Renal cortical epithelial cell (primary cell): Measurements from ENCODE around the gene ATP6V0E2. TPM values are rescaled to one million over a fixed set of nuclear protein-coding genes. Genes with fewer than 3 reads are reported as not detected.
"Not testable (repeated sequence)": the region's sequence is repeated elsewhere in the genome, so short reads cannot be mapped to it uniquely, and the experiment has no call there.

ENCODE experiments used
- DNase-seq: peaks from one replicate; pipeline ENCODE4 v3.0.0-alpha.2; 2011; ENCODE audit warnings: low read depth
- total RNA-seq: library from RNA; depleted of rRNA; stranded (reverse); fragments of >200 nt; gene quantifications from 2 replicates; pipeline ENCODE4 v1.2.3, GENCODE V29; 2014

ATP6V0E2 gene
- 14.4 and 15.9 TPM in 2 replicates for total RNA-seq

DNA sequence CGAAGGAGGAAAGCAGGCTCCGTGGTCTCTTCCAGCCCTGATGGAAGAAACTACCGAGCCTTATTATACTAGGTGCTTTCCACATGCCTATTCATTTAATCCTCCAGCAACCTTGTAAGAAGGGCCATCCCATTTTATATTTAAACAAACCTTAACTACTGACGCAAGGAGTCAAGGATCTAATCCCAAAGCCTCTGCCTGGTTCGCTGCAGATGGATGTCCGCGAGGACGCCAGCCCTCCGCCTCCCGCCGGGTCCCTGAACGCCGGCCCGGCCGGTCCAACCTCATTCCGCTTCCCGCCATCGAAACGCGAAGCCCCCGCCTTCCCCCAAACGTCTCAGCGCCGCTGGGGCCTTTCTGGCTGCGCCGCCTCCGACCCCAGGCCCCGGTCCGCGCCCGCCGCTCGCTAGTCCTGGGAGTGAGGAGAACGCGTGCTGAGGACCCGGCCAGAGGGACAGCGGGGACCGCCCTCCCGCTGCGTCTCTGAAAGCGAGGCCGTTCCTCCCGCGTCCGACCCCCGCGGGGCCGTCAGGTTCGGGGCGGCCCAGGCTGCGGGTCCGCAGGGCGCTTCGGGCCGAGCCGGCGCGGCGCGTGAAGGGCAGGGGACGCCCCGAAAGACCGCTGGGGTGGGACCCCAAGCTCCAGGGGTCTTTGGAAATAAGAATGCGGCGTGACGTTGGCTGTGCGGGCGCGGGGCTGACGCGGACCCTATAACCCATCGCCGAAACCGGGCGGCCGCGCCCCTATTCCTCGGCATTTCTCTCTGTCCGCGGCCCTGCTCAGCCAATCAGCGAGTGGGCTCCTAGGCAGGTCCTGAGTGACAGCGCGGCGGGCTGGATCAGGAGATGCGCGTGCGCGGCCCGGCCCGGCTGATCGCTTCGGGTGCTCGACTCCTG, at the start of gene ATP6V0E2:
TSS of gene ATP6V0E2 (plus strand) at position 896 of the 896 bp plus-strand sequence. CDS start 97 bp downstream, outside the sequence.
- DNase-seq, result peak; percentile 75

DNA sequence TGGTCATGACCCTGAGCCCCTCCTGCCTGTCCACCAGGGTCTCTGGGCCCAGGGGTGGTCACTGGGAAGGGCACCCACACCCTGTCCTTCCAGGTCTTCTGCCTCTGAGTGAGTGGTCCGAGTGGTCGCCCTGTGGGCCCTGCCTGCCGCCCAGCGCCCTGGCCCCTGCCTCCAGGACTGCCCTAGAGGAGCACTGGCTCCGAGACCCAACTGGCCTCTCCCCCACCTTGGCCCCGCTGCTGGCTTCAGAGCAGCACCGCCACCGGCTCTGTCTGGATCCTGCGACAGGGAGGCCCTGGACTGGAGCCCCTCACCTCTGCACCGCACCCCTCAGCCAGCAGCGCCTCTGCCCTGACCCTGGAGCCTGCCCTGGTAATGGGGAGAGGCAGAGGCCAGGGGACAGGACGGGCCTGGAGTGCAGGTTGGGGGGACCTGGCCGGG, 49.4 kb upstream of the ATP6V0E2 start:
- no peak for DNase-seq

DNA sequence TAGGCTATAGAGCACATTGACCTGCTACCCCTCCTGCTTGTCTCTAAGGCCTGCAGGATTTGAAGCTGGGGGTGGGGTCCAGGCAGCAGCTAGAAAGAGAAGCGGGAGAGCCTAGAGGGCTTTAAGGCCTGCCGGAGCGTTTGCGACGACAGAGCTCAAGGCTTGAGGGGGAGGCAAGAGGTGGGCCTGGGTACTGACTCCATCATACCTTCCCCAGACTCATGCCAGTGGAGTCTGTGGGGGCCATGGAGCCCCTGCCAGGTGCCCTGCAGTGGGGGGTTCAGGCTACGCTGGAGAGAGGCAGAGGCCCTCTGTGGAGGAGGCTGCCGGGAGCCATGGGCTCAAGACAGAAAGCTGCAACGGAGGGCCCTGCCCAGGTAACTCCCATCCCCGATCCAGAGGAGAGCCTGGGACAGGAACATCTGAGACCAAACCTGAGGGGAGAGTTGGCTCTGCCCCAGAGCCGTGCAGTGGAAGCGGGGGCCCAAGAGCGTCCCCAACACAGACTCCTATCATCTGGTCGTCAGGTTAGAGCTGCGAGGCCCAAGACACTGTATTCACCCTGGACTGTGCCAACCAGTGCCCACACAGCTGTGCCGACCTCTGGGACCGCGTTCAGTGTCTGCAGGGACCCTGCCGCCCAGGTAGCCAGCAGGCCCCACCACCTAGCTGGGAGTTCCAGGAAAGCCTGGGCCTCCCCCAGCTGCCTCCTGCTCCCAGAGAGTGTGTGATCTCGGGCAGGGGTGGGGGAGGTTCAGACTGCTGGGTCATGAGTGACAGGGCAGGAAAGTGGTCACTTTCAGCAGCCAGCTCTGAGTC, 48.8 kb upstream of the ATP6V0E2 start:
- no peak for DNase-seq

DNA sequence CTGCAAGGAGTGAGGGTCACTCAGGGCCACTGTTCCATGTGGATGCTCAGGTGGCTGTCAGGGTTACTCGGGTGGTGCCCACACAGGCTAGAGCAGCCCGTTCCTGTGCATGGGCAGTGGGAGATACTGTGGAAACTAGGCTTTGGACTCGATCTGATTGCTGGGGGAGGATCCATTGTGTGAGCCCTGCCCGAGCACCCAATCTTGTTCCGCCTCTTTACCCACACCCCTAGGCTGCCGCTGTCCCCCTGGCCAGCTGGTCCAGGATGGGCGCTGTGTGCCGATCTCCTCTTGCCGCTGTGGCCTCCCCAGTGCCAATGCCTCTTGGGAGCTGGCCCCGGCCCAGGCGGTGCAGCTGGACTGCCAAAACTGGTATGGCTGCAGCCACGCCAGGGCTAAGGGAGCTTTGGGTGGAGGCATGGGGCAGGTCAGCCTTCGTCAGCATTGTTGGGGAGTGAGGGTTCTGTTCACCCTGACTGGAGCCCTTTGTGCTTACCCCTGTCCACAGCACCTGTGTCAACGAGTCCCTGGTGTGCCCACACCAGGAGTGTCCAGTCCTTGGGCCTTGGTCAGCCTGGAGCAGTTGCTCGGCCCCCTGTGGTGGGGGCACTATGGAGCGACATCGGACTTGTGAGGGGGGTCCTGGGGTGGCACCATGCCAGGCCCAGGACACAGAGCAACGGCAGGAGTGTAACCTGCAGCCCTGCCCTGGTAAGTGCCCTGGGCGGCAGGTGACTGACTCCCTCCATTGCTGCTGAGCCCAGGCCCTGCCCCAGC, 48.0 kb upstream of the ATP6V0E2 start:
- DNase-seq, result no peak

DNA sequence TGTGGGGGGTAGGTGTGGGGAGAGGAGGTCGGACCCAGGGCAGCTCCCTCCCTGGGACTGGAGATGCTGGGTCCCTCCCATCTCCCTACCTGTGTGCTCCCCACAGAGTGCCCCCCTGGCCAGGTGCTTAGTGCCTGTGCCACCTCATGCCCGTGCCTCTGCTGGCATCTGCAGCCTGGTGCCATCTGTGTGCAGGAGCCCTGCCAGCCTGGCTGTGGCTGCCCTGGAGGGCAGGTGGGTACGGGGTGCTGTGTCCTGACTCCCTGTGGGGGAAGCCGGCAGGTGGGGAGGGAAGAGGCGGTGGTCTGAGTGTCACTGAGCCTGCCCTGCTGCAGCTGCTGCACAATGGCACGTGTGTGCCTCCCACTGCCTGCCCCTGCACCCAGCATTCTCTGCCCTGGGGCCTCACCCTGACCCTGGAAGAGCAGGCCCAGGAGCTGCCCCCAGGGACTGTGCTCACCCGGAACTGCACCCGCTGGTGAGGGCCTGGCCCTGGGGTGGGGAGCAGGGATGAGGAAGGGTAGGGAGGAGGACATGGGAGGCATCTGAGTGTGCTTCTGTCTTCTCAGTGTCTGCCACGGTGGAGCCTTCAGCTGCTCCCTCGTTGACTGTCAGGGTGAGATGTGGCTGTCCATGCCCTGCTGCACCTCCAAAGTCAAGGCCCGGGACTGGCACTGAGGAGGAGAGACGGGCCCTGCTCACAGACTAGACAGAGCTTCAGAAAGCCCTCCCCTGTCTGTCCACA, 47.3 kb upstream of the ATP6V0E2 start:
- DNase-seq, result no peak

DNA sequence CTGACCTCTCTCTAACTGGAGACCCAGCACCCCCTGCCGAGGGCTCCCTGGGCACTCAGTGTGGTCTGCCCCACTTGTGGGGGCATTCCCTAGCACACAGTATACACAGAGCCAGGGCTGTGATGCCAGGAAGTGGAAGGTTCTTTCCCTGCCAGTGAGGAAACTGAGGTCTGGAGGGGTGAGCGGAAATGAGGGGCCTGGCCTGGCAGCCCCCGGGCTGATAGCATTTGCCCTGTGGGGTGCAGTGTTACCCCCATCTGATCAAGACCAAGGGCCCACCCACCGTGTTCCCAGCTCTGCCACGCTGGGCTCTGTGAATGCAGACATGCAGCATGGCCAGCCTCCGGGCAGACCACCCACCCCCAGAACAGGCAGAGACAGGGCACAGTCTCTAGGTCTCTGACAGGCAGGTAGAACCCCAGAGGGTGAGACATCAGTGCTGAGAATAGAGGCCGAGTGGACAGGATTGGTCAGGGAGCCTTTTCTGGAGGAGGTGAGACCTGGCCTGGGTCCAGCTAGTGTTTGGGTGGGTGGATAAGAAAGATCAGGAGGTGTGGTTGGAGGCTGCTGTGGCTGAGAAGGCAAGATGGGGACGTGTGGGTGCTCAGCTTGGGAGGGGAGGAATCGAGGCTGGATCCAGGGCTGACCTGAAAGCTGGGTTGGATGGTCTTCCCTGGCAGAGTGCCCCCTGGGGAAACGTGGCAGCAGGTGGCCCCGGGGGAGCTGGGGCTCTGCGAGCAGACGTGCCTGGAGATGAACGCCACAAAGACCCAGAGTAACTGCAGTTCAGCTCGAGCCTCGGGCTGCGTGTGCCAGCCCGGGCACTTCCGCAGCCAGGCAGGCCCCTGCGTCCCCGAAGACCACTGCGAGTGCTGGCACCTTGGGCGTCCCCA, 46.4 kb upstream of the ATP6V0E2 start:
- no peak for DNase-seq

DNA sequence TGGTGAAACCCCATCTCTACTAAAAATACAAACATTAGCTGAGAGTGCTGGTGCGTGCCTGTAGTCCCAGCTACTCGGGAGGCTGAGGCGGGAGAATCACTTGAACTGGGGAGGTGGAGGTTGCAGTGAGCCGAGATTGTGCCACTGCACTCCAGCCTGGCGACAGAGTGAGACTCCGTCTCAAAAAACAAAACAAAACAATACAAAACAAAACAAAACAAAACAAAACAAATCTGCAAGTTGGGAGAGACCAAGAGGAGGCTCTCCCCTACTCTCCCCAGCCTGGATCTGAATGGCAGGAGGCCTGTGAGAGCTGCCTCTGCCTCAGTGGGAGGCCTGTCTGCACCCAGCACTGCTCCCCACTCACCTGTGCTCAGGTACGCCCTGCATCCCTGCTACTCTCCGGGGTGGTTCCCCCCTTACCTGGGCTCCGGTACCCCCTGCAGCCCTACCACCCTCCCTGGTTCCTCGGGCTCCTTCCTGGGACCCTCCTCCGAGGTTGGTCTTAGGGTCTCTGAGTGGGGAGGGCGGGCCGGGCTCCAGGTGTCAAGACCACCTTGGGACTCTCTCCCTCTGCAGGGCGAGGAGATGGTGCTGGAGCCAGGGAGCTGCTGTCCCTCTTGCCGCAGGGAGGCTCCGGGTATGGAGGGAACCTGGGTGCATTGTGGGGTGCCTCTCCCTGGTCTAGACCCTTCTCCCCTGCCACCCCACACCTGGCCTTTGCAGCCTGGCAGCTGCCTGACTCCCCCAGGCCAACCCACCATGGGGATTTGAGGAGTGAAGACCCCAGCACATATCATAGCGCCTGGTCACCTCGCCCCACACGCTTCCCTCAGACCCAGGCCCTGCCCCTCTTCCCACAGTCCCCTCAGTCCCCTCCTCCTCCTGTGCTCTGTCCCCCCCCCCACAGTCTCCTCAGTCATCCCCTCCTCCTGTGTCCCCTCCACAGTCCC, 45.1 kb upstream of the ATP6V0E2 start:
- DNase-seq, result no peak

DNA sequence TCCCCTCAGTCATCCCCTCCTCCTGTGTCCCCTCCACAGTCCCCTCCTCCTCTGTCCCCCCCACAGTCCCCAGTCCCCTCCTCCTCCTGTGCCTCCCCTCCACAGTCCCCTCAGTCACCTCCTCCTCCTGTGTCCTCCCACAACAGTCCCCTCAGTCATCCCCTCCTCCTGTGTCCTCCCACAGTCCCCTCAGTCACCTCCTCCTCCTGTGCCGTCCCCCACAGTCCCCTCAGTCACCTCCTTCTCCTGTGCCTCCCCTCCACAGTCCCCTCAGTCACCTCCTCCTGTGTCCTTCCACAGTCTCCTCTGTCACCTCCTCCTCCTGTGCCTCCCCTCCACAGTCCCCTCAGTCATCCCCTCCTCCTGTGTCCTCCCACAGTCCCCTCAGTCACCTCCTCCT, 43.2 kb upstream of the ATP6V0E2 start:
- DNase-seq, result not testable (repeated sequence)

DNA sequence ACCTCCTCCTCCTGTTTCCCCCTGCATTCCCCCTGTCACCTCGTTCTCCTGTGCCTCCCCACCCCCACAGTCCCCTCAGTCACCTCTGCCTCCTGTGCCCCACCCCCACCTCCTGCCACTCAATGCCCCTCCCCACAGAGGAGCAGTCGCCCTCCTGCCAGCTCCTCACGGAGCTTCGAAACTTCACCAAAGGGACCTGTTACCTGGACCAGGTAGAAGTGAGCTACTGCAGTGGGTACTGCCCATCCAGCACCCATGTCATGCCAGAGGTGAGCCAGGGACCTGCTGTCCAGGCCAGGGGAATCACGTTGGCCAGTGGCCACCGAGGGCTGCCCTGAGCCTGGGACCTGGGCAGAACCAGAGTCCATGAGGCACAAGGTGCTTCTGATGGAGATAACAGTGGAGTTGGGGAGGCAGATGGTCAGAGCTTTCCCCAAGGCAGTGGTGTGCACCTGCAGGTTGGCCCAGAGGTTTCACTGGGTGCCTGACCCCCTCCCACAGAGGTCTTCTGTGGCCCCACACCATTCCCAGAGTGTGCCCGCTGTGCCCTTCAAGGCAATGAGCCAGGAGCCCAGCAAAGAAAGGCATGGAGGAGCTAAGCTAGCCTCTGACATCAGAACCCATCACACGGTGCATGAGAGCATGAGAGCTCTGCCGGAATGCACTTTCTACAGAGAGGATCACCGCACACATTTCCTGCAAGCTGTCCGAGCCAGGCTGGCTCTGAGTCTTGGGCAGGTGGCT, 42.6 kb upstream of the ATP6V0E2 start:
- DNase-seq, result no peak

DNA sequence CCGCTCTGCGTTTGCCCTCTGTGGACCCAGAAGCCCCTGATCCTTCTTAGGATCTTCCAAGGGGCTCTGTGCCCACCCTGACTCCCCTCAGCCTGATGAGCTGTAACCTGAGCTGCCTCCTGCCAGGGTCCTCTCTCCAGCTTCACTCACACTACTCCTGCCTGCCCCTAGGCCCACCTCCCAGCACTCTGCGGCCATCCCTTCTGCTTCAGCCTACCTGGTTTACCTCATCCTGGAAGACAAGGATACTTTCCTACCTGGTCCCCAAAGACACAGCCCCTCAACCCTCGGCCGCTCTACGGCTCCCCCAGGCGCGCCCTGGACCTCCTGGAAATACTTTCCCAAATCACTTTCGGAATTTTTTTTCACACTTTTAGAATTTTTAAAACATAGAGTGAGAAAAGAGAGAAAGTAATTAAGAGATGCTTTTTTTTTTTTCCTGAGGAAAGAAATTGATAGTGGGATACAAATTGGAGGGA, 42.0 kb upstream of the ATP6V0E2 start:
- DNase-seq, result no peak

DNA sequence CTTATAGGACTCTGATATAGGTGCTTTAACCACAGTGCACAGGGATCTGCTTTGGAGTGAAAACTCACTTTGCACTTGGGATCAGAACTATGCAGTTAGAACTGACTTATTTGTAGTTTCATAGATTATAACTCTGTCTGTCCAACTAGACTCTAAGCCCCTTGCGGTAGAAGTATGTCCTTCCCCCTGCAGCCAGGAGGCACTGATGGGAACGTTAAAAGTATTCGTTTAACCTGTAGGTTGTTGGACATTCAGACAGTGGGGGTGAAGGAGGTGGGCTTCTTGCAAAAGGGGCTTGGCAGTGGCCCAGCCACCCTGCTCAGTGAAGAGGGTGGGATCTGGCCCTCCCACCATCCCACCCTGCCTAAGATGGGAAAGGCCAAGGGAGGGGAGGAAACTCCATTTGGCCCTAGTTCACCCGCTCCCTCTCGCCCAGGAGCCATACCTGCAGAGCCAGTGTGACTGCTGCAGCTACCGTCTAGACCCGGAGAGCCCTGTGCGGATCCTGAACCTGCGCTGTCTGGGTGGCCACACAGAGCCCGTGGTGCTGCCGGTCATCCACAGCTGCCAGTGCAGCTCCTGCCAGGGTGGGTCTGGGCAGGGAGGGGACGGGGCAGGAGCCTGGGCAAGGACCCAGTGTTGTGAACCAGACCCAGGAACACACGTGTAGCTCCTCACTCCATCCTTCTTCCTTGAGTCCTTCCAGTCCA, 41.3 kb upstream of the ATP6V0E2 start:
- no peak for DNase-seq

DNA sequence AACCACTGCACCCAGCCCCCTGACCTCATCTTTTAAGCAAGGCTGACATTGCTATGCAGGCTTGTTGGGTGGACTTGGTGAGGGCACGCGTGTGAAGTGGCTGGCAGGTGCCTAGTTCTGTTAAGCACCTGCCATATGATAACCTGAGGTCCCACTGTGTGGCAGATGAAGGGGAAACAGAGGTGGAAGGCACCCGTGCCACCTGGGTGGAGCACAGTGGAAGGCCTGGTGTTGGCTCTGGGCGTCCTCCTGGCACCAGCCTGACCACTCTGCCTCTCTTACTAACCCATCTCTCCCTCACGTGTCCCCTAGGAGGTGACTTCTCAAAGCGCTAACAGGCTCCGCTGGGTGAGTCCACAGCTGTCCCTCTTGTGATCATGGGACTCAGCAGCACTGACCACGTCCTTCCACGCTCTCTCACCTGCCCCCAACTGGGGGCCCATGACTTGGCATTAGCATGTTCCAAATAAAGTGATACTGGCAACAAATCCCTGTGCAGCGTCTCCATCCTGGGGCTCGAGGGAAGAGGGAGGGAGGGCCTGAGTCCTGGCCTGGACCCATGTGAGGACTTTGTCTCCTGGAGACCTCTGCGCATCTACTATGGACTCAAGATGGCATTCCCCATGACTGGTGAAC, 40.2 kb upstream of the ATP6V0E2 start:
- DNase-seq, result no peak

DNA sequence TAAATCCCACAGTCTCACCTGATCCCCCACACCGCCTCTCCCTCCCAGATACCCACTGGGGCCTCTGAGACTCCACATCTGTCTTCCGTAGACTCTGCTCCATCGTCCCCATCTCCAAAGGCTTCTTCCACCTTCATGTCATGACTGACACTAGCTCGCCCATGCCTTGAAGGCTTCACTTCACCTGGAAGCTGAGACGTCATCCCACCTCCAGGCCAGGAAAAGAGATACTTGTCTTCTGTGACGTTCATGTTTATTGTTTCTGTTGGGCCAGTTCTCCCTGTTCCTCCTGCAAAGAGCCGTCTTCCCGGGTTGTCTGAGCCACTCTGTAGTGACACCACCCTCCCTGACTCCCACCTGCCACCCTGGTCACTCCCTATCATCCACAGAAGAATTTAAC, 39.2 kb upstream of the ATP6V0E2 start:
- DNase-seq, result no peak

DNA sequence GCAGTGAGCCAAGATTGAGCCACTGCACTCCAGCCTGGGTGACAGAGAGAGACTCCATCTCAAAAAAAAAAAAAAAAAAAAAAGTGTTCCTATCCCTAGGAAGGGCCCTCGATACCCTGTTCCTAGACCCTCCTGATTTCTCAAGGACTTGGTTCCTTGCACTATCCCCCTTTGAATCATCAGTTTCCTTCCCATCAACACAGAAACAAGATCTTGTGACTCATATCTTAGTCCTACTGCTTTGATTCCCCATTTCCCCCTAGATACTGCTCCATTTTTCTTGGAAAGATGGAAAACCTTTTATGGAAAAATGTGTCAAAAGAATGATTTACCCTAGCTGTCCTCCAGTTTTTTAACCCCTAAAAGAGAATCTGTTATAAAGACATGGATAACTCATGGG, 37.3 kb upstream of the ATP6V0E2 start:
- DNase-seq, result no peak

DNA sequence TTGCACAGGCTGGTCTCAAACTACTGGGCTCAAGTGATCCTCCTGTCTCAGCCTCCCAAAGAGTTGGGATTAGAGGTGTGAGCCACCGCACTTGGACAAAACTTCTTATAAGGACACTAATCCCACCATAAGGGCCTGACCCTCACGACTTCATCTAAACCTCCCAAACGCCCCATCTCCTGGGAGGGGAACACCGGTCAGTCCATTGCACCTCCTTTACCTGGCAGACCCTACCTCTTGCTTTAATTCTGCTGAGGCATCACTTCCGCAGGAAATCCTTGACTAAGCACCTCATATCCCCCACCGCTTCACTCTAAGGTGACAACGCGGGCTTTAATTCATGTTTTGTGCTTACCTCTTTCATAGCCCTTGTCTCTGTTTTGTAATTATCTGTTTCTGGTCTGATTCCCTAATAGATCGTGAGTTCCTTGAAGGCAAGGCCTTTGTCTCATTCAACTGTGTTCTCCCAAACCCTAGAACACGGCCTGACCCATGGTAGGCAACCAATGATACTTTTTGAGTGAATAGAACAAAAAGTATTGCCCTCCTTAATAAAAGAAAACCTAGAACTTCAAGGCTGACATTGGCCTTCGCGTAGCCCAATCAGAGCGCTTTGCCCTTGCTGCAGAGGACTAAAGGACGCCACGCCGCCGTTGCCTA, 36.1 kb upstream of the ATP6V0E2 start:
- no peak for DNase-seq

DNA sequence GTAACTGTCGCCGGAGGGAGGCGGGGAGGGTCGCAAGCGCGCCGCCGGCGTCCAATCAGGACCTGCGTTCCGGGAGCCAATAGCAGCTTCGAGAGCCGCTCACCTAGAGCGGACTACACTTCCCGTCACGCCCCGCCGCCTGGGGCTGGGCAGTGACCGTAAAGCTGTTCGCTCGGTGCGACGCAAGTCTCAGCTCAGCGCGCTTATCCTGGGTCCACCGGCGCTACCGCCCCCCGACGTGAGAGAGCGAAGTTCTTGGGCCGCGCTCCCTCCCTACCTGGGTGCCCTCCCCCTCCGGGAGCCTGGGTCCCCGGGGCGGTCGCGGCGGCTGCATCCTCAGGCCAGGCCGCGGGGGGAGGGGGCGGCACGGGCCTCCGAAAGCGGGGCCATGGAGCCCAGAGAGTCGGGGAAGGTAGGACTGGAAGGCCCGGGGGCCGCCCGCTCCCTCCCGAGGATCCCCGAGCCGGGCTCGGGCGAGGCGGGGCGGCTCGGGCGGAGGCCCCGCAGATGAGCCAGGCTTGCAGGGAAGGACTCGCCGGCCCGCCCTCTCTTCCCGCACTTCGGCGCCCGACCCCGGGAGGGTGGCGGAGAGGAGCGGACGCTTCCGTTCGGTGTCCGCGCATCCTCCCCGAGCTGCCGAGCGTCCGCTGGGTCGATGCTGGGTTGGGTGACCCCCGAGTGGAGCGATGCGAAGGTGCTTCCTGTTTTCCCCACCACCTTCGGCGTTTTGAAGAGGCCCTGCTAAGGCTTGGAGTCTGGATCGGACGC, 35.4 kb upstream of the ATP6V0E2 start, which contains the start of gene ZNF862:
TSS of gene ZNF862 (plus strand) at position 152 of the 768 bp plus-strand sequence. CDS start at position 389, 237 bp downstream.
- DNase-seq, result peak; percentile 92
